IMR-90 (cell line): Measurements from ENCODE around the gene NSMCE3.
"Not testable (repeated sequence)": the region's sequence is repeated elsewhere in the genome, so short reads cannot be mapped to it uniquely, and the experiment has no call there.

Experiments used
- MAFK ChIP-seq: IDR thresholded peaks from 2 replicates; pipeline ENCODE4 v1.6.1; 2012; ENCODE audit warnings: low read depth, low read length, improper control_type of control experiment
- MXI1 ChIP-seq: IDR thresholded peaks from 2 replicates; pipeline ENCODE4 v1.6.1; 2012; ENCODE audit warnings: low read depth, mild to moderate bottlenecking, low read length, moderate library complexity, borderline replicate concordance
- POLR2A ChIP-seq: IDR thresholded peaks from 2 replicates; pipeline ENCODE4 v1.6.1; 2012; ENCODE audit warnings: mild to moderate bottlenecking, low read depth, low read length
- RFX5 ChIP-seq: IDR thresholded peaks from 2 replicates; pipeline ENCODE4 v1.8.0; 2012; ENCODE audit warnings: low read depth, mild to moderate bottlenecking, low read length, moderate library complexity
- SMC3 ChIP-seq: fragments of 150-350 bp; IDR thresholded peaks from 2 replicates; pipeline ENCODE4 v1.6.1; 2016; ENCODE audit warnings: low read depth, mild to moderate bottlenecking, antibody characterized with exemption, low read length, moderate library complexity
- TF ChIP-seq, protein P1 (sequence below): conservative IDR thresholded peaks from 2 replicates; pipeline ENCODE4 v1.5.1; 2012; ENCODE audit warnings: mild to moderate bottlenecking, low read depth, low read length, improper control_type of control experiment
- TF ChIP-seq, protein P2 (sequence below): fragments of 150-350 bp; IDR thresholded peaks from 2 replicates; pipeline ENCODE4 v1.6.1; 2016; ENCODE audit warnings: low read depth, mild to moderate bottlenecking, low read length, moderate library complexity, borderline replicate concordance

GRCh38 chr15:29224987-29225363 lies 44.6 kb downstream of the NSMCE3 start:
- not testable (repeated sequence) for TF ChIP-seq POLR2A, SMC3, RFX5, MXI1, MAFK
- TF ChIP-seq, protein P1, sequence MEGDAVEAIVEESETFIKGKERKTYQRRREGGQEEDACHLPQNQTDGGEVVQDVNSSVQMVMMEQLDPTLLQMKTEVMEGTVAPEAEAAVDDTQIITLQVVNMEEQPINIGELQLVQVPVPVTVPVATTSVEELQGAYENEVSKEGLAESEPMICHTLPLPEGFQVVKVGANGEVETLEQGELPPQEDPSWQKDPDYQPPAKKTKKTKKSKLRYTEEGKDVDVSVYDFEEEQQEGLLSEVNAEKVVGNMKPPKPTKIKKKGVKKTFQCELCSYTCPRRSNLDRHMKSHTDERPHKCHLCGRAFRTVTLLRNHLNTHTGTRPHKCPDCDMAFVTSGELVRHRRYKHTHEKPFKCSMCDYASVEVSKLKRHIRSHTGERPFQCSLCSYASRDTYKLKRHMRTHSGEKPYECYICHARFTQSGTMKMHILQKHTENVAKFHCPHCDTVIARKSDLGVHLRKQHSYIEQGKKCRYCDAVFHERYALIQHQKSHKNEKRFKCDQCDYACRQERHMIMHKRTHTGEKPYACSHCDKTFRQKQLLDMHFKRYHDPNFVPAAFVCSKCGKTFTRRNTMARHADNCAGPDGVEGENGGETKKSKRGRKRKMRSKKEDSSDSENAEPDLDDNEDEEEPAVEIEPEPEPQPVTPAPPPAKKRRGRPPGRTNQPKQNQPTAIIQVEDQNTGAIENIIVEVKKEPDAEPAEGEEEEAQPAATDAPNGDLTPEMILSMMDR, result not testable (repeated sequence)
- TF ChIP-seq, protein P2, sequence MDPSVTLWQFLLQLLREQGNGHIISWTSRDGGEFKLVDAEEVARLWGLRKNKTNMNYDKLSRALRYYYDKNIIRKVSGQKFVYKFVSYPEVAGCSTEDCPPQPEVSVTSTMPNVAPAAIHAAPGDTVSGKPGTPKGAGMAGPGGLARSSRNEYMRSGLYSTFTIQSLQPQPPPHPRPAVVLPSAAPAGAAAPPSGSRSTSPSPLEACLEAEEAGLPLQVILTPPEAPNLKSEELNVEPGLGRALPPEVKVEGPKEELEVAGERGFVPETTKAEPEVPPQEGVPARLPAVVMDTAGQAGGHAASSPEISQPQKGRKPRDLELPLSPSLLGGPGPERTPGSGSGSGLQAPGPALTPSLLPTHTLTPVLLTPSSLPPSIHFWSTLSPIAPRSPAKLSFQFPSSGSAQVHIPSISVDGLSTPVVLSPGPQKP, result not testable (repeated sequence)
